ENCODE results near the gene PARVG. TPM values are rescaled to one million over a fixed set of nuclear protein-coding genes. Genes with fewer than 3 reads are reported as not detected.

PARVG gene
- total RNA-seq, 1 experiment from 2014 or later = 1.3 TPM

- no peak overlapping the region for H3K4ac ChIP-seq (ENCODE audit: low read depth, low read length)
- no peak overlapping the region for H3K9ac ChIP-seq (ENCODE audit: extremely low read depth, insufficient read length, low read length)
- no CpG with 5 or more reads among the region's 2 CpGs for WGBS (ENCODE audit: extremely low coverage, insufficient read length, low lambda C conversion rate)
- no peak overlapping the region for H2BK15ac ChIP-seq (ENCODE audit: low read depth, low read length)
- no peak overlapping the region for H2AFZ ChIP-seq (ENCODE audit: low read length)
- Mint-ChIP-seq H3K36me3 (ENCODE audit: insufficient read depth in 1 of 3, low read depth in 3 of 3) (peaks cover 3 to 19% (median 10%) of the 10 kb centered on the region in 3 experiments; a peak in 6 of 7 replicates), H3K27ac (no peak overlapping the region; a peak in 1 of 7 replicates), H3K27me3 (ENCODE audit: low read depth) (peaks cover 8% of the 10 kb centered on the region), H3K4me1 (peaks cover 16 to 17% of the 10 kb centered on the region in 2 experiments), H3K9me3 (peaks cover 14 to 23% of the 10 kb centered on the region in 2 experiments), H3K4me3 (no peak overlapping the region)
- H4K5ac ChIP-seq (ENCODE audit: insufficient read length, low read depth, low read length) = no peak overlapping the region
- no peaks in the 10 kb centered on the region for H3K9me3 ChIP-seq (ENCODE audit: control insufficient read depth, low read depth, low read length)
- H2BK20ac ChIP-seq (ENCODE audit: low read depth, low read length, poor library complexity, severe bottlenecking) = no peak overlapping the region
- H4K20me1 ChIP-seq (ENCODE audit: control insufficient read depth, insufficient read depth, insufficient read length) = no peaks in the 10 kb centered on the region
- H3K4me1 ChIP-seq (ENCODE audit: insufficient read depth, low read length) = peaks cover 4% of the 10 kb centered on the region; the same call in 1 of the 2 replicates
- no peaks in the 10 kb centered on the region for H3K27me3 ChIP-seq (ENCODE audit: insufficient read depth, low read length)
- no peak for TF ChIP-seq CTCF (conservative IDR thresholded peaks at IDR 0.05)
- H2BK120ac ChIP-seq (ENCODE audit: low read depth, low read length, poor library complexity, severe bottlenecking) = no peak overlapping the region
- no peak for DNase-seq
- no peaks in the 10 kb centered on the region for H3K79me1 ChIP-seq (ENCODE audit: insufficient read depth, low read depth, low read length, poor library complexity, severe bottlenecking)
- no peaks in the 10 kb centered on the region for H3K79me2 ChIP-seq (ENCODE audit: insufficient read depth, low read length)
- H3K56ac ChIP-seq (ENCODE audit: insufficient read length, low read depth, low read length) = no peak overlapping the region
- no peak overlapping the region for H3K14ac ChIP-seq (ENCODE audit: insufficient read depth, low read length)
- no peak overlapping the region for H3K4me2 ChIP-seq (ENCODE audit: insufficient read depth, insufficient read length, low read length)
- H3K23me2 ChIP-seq (ENCODE audit: insufficient read length, low read depth, low read length, poor library complexity, severe bottlenecking) = no peaks in the 10 kb centered on the region
- no peak overlapping the region for H3K27ac ChIP-seq (ENCODE audit: insufficient read length, low read depth, low read length)
- H2BK12ac ChIP-seq (ENCODE audit: insufficient read length, low read depth, low read length) = no peak overlapping the region
- H3K23ac ChIP-seq (ENCODE audit: insufficient read length, low read depth, low read length) = no peak overlapping the region
- H2AK5ac ChIP-seq (ENCODE audit: insufficient read length, low read length) = no peak overlapping the region
- H4K91ac ChIP-seq (ENCODE audit: insufficient read length, low read depth, low read length) = no peak overlapping the region
- no peak overlapping the region for H2BK5ac ChIP-seq (ENCODE audit: insufficient read length, low read length)
- H3T11ph ChIP-seq (ENCODE audit: low read length) = no peak overlapping the region
- H3K18ac ChIP-seq (ENCODE audit: insufficient read length, low read depth, low read length) = no peak overlapping the region
- no peak overlapping the region for H4K8ac ChIP-seq (replicated peaks; ENCODE audit: insufficient read length, low read depth, low read length)
These were observed 74.1 kb downstream of the PARVG start for GRCh38 chr22:44254811-44255210.

All from H9 (cell line).